Pons (tissue), 1 donor: ENCODE measurements around the gene ABHD8.

Source experiments
- DNase-seq: peaks from one replicate; pipeline ENCODE4 v3.0.0-alpha.2; 2016; ENCODE audit warnings: low spot score

The ABHD8 gene

DNA sequence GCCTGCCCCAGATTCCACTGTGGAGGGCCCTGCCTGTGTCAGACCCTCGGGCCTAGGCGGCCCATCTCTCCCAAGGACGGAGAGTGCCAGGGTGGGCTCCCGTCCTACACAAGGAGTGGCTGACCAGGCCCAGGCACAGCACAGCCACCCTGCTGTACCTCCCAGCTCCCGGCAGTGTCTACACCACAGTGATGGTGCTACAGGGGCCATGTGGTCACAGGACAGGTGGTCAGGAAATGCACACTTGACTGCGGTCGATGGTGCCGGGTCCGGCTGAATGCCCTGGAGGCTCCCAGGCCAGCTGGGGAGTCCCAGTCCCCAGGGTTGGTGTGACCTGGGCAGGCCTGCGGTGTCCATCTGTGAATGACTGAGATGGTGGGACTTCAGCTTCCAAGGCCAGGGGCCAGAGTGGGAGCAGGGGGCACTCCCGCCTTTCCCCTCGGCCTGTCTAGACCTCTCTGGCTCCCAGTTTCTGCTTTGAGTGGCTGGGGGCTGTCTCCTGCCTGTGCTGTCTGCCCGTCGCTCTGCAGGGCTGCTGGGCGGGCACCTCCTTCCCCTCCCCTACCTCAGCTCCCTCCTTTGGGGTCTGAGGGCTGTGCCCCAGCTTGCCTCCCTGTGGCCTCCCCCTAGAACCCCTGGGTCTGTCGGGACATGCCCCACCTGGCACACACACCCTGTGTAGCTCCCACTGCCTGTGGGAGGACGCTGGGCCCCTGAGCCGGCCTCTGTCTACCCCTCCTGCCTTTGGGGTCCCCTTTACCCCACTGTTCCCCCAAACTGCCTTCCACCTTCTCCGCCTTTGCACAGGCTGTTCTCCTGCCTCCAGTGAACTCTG lies 18.6 kb upstream of the ABHD8 start:
- DNase-seq = no peak

GRCh38 chr19:17320435-17320834 lies 17.2 kb upstream of the ABHD8 start:
- no peak for DNase-seq

- DNase-seq = no peak
Measured at GRCh38 chr19:17319473-17320238, 16.4 kb upstream of the ABHD8 start.

GRCh38 chr19:17318966-17319365 lies 15.7 kb upstream of the ABHD8 start:
- no peak for DNase-seq

DNA sequence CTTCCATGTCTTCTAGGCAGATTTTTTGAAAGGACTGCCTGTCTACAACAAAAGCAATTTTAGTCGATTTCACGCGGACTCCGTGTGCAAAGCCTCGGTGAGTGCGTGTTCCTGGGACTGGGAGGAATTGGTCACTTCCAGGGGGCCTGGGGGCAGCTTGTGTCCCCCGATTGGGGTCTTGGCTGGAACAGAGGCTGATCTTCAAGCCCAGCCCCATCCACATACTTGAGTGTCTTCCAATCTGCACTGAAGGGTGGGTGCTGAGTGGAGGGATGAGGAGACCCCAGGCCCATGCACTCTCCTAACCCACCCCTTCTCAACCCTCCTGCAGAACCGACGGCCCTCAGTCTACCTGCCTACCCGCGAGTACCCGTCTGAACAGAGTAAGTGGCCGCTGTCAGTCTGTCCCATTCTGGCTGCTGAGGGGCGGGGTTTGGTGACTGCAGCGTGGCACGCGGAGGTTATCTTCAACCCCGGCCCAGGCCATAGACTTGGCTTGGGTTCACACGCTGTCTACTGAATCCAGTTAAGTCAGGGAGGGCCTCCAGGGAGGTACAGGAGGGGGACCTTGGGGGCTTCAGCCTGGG lies 10.9 kb upstream of the ABHD8 start:
- DNase-seq = no peak

- no peak for DNase-seq
Measured at GRCh38 chr19:17312189-17313113, 9.2 kb upstream of the ABHD8 start.

- DNase-seq = no peak
Measured at GRCh38 chr19:17311455-17312188, 8.4 kb upstream of the ABHD8 start.

GRCh38 chr19:17309965-17310461 lies 6.8 kb upstream of the ABHD8 start:
- no peak for DNase-seq

- peak; percentile 100 for DNase-seq
Measured at GRCh38 chr19:17309198-17309964, 6.2 kb upstream of the ABHD8 start, which contains the start of gene DDA1. TSS of gene DDA1 (plus strand) at chr19:17309563. CDS start at chr19:17309655, 92 bp downstream.

DNA sequence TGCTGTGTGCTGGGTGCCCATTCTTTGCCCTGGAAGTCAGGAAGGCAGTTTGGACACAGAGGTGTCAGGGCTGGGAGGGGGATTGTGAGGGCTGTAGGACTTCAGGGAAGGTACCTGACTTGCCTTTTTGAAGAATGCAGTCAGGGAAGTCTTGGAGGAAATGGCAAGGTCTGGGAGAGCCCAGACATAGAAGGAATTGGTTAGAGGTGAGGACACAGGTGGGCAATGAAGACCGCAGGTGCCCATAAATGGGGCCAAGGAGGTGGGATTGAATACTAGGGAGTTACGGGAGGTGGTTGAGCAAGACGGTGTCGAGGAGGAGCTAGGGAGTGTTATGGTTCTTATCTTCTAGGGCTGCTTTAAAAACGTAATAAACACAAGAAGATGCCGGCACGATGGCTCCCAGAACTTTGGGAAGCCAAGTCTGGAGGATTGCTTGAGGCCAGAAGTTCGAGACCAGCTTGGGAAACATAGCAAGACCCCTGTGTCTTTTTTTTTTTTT lies 4.7 kb upstream of the ABHD8 start:
- DNase-seq = no peak

DNA sequence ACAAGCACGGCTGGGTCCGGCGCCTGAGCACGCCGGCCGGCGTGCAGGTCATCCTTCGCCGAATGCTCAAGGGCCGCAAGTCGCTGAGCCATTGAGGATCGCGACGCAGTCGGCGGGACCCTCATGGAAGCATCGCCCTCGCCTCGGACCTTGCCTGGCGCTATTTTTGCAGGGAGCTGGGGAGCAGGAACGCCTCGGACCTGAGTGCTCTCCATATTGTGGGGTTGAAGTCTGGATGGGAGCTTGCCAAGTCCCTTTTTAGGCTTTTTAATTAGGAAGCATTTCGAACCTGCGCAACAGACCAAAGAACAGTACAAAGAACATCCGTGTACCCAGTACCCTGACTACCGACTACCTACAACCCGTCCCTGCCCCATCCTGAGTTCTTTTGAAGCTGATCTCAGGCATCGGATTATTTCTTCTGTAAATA lies 3.1 kb upstream of the ABHD8 start:
- peak; percentile 24 for DNase-seq

DNA sequence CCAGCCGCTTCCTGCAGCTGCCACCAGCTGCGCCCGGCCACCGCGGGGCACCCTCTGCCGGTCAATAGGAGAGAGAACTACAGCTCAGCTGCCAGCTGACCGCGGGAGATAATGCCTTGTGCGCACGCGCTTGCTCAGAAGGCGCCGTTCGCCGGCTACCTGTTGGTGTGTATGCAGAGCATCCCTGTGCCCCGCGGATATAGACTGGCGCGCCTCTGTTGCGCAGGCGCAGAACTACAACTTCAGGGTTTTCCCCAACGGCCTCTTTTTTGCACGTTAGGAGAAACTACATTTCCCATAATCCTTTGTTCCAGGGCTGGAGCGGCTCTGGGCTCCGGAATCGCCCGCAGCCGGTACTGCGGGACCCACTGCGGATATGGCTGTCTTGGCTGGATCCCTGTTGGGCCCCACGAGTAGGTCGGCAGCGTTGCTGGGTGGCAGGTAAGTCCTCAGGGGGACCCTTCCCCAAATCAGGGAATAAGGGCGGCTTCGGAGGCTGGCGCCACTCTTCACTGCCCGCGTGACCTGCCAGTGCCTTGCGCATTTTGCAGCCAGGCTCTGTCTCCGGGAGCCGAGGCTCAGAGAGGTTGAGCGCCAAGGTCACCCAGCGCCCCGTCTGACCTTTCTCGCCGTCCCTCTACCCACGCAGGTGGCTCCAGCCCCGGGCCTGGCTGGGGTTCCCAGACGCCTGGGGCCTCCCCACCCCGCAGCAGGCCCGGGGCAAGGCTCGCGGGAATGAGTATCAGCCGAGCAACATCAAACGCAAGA lies 2.5 kb upstream of the ABHD8 start, which contains the start of gene MRPL34:
Gene MRPL34, plus strand, starts transcription at position 356 of the 768 bp plus-strand sequence. Its CDS starts 21 bp downstream, at position 377.
- peak; percentile 98 for DNase-seq

DNA sequence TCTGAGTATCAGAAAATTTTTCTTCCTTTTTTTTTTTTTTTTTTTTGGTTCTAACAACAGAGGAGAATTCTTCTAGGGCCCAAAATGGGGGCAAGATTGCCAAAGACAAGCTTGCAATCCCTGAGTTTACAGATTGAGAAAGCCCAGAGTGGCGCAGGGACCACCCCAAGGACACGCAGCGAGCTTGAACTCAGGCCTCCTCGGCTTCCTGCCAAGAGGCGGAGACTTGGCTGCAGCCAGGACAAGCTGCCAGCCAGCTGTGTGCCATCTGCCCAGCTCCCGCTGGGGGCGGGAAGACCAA lies 1.9 kb upstream of the ABHD8 start:
- DNase-seq = no peak

GRCh38 chr19:17304386-17305215 lies 1.4 kb upstream of the ABHD8 start:
- DNase-seq = peak; percentile 31

GRCh38 chr19:17303940-17304267 lies 679 bp upstream of the ABHD8 start:
- no peak for DNase-seq

GRCh38 chr19:17302391-17303166 lies 646 bp downstream of the ABHD8 start:
- no peak for DNase-seq

GRCh38 chr19:17300992-17301619 lies 2.1 kb downstream of the ABHD8 start:
- DNase-seq = no peak
